Stimulated activated CD8-positive, alpha-beta memory T cell treated with anti-CD3 and anti-CD28 coated beads, Interleukin-12 subunit alpha, Interleukin-12 subunit beta, amount 100 ng/mL, for 24 hours (primary cell): ENCODE measurements around the gene NPBWR2.
"Not testable (repeated sequence)": the region's sequence is repeated elsewhere in the genome, so short reads cannot be mapped to it uniquely, and the experiment has no call there.

Experiments used
- DNase-seq: peaks from one replicate; pipeline ENCODE4 v3.0.0-alpha.2; 2020; ENCODE audit errors: extremely low read depth

NPBWR2 gene

DNA sequence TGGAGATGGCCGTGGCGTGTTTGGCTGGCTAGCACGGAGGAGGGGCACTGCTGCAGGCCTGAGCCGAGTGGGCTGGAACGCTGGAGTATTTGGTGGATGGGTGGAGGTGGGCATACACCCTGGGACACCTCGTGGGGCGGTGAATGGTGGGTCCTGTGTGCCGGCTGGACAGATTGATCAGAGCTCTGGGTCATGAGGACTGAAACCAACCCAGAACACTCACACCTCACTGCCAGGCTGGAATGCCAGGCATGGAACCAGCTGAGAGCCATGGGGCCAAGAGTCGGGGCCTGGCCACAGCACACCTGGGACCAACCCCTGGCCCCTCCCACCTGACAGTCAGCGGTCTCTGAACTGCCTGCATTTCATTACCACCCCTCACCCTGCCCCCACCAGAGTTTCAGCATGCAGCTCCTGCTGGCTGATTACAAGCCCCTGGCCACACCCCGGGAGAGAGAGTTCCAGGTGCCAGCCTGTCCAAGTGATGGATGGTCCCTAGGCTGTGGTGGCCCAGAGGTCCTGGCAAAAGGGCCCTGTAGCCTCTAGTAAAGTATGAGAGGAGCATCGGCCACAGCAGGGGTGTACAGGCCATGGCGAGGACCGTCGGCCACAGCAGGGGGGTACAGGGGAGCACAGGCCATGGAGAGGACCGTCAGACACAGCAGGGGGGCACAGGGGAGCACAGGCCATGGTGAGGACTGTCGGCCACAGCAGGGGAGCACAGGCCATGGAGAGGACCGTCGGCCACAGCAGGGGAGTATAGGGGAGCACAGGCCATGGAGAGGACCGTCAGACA is 3.3 kb downstream of the NPBWR2 start:
- DNase-seq = no peak

DNA sequence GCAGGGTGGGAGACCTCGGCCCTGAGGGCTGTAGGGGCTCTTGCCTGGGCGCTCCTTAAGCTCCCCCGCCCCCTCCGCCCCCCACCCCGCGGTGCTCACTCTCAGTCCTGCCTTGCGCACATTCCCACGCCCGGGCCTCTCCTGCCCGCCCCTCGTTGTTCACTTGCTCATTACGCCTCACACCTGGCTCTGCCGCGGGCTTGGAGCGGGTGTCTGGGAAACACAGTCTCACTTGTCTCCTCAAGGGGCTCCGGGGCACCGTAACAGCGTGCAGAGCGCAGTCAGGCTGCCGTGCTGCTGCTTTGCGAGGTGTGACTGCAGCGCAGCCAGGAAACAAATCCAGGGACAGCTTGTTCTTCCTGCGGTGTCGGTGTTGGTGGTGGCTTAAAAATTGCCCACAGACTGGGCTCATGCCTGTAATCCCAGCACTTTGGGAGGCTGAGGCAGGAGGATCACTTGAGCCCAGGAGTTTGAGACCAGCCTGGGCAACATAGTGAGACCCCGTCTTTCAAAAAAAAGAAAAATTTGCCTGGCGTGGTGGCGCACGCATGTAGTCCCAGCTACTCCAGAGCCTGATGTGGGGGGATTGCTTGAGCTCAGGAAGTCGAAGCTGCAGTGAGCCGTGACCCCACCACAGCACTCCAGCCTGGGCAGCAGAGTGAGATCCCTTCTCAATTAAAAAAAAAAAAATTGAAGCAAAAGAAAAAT is 4.6 kb downstream of the NPBWR2 start:
- DNase-seq = no peak

DNA sequence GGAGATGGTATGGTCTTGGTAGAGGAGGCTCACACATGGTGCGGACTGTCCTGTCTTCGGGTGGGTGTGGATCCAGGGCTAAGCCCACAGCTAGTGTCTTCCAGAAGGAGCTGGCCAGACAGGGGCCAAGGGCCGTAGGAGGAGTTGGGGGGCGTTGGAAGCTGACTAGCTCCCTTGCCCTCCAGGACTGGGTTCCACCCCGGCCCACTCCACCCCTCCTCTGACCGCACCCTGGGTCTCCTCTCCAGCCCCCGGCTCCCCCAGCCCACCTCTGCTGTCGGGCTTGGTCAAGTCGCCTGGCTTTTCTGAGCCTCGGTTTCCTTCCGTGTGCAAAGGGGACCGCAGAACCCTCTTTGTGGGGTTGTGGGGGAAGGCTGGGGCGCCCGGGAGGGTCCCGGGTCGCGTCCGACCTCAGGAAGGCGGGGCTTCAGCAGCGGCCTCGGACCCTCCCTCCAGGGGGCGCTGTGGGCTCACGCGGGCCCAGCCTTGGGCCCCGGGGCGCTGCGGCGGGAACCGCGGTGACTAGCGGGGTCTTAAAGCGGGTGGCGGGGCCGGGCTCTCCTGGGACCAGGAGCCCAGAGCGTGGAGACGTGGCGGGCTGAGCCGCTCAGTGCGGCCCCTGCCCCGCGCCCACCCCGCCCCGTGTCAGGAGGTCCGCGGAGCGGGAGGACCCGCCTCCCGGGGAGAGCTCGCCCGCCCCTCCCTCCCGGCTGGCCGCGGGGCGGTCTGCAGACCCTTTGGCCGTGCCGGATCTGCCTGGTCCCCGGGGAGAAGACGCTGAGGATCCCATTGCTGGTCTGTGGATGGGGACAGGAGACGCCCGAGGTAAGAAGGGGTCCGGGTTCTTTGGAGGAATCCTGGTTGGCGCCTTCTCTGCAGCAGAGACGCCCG is 5.4 kb downstream of the NPBWR2 start:
- DNase-seq = peak; percentile 36

DNA sequence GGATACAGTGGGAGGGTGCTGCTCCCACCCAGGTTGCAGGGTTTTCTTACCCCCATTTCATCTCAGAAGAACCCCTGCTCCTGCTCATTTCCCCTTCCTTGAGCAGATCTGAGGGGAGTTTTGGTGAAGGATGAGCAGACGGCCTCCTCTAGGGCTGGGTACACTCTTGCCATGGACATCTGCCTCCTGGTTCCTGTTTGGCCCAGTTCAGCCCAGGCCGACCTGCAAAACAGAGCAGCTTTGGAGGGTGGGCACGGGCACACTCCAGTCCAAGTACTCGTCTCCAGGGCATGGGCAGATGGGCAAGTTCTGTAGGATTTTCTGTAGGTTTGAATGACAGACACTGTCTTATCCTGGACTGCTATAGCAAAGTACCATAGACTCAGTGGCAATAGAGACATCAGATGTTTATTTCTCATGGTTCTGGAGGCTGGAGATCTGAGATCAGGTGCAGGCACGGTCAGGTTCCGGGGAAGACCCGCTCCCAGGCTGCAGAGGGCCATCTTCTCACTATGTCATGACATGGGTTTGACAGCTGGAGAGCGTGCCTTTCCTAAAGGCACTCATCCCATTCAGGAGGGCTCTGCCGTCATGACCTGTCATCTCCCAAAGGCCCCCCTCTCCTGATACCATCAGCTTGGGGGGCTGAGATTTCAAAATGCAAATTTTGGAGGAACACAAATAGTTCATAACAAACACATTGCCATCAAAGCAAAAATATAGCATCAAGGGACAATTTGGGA is 6.2 kb downstream of the NPBWR2 start:
- no peak for DNase-seq

DNA sequence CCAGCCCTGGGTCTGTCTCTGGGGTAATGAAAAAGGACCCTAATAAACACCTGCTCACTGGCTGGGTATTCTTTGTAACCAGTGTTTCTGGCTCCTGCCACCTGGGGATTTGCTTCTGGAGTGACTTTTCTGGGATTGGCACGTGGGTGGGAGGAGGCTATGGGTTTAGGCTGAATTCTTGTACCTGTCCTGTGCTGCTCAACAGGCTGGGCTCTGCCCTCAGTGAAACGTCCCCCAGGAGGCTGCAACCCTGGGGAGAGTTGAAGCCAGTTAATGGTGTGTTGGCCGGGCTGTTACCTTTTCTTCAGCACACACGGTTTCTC is 6.8 kb downstream of the NPBWR2 start:
- DNase-seq = no peak

DNA sequence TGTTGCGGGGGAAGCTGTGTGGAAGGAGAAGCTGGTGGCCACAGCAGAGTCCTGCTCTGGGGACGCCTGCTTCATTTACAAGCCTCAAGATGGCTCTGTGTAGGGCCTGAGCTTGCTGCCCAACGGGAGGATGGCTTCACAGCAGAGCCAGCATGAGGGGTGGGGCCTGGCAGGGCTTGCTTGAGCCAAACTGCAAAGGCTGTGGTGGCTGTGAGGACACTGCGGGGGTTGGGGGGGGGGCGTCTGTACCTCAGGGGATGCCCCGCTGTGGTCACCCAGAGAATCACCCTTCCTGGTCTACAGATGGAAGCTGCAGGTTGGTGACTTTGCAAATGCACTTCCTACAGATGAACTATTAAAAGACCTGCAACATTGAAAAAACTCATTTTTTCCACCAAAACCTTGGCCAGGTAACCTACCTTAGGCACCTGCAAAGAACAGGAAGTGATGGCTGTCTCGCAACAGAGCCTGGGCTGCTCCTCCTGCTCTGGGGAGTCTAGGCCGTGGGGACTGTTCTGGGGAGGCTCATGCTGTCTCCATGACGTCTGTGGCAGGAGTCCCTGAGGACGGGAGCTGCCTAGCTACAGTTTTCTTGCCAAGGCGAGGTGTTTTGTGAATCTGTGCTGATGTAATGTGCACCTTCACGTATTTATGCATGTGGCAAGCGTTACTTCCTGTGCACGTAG is 7.3 kb downstream of the NPBWR2 start:
- no peak for DNase-seq

DNA sequence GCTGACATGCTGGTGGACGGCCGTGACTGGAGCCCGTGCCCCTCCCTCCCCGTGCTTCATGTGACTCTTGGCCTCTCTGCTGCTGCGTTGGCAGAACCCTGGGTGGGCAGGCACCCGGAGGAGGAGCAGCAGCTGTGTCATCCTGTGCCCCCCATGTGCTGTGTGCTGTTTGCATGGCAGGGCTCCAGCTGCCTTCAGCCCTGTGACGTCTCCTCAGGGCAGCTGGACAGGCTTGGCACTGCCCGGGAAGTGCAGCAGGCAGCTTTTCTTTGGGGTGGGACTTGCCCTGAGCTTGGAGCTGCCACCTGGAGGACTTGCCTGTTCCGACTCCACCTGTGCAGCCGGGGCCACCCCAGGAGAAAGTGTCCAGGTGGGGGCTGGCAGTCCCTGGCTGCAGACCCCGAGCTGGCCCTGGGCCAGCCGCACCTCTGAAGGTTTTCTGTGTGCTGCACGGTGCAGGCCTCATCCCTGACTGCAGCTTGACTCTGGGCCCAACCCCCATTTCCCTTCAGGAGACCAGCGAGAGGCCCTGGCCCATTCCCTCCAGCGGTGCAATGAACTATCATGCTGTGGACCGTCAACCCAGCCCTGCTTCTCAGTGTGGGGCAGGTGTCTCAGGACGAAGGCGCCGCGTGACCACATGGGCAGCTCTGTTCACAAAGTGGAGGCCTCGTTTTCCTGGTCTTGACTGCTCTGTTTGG is 8.1 kb downstream of the NPBWR2 start:
- no peak for DNase-seq

DNA sequence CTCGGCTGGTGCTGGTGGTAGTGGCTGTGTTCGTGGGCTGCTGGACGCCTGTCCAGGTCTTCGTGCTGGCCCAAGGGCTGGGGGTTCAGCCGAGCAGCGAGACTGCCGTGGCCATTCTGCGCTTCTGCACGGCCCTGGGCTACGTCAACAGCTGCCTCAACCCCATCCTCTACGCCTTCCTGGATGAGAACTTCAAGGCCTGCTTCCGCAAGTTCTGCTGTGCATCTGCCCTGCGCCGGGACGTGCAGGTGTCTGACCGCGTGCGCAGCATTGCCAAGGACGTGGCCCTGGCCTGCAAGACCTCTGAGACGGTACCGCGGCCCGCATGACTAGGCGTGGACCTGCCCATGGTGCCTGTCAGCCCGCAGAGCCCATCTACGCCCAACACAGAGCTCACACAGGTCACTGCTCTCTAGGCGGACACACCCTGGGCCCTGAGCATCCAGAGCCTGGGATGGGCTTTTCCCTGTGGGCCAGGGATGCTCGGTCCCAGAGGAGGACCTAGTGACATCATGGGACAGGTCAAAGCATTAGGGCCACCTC is 8.8 kb downstream of the NPBWR2 start:
- no peak for DNase-seq

DNA sequence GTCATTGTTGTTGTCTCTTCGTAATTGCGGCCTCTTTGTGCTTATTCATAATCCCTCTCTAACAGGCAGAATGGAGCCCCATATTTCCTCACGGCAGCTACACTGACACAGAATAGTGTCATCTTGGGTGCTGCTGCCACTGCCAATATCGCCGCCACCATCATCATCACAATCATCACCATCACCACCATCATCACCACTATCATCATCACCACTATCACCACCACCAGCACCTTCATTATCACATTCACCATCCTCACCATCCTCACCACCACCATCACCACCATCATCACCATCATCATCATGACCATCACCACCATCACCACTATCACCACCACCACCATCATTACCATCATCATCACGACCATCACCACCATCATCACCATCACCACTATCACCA is 10.8 kb downstream of the NPBWR2 start:
- no peak for DNase-seq

DNA sequence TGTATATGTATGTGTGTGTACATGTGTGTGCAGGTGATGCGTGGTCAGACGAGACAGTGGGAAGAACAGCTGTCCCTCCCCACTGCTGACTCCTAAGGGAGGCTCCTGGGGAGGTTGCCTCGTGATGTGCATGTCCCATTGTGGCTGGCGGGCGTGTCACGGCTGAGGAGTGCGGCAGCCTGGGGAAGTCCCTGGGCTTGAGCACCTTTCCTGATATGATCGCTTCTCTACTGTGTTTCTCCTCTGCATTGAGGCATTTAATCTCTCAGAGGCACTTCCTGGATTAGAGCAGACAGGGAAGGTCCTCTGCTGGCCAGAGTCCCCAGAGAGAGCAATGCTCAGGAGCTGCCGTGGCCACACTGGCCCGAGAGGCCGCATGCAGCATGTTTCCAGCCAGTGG is 11.4 kb downstream of the NPBWR2 start:
- DNase-seq = no peak

DNA sequence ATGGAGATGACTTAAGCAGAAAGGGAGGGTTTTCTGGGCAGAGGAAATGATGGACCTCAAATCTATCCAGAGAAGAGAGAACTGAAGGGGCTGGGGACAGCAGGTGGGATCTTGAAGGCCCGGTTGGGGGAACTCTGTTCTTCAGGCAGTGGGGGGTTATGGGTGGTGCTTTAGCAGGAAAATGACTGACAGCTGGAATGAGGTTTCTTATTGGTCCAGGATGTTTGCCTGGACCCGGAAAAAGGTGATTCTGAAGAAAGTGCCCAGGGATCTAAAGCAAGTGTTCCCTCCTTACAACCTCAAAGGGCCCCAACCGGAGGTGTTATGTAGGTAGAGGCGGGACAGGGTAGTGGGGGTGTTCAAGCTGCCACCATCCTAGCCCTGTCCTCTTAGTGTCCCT is 11.9 kb downstream of the NPBWR2 start:
- DNase-seq = no peak

DNA sequence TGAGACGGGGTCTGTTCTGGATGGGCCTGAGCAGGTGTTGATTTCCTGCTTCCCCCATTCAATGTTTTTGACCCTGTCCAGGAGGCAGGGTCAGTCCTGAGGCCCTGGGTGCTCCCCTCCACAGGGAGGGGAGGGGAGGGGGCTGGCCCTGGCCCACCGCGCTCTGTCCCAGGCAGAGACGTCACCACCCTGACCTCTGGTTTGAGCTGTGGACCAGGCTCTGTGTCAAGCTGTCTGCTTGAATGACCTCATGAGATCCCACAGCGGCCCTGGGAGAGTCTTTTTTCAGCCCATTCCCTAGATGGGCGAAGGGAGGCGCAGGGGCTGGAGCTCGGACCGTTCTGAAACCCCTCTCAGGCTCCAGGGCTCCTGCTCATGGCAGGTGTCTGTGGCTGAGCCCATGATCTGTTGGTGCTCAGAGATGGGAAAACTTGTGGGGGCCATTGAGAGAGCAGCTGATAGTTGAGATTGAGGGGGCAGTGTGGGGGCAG is 14.3 kb downstream of the NPBWR2 start:
- no peak for DNase-seq

DNA sequence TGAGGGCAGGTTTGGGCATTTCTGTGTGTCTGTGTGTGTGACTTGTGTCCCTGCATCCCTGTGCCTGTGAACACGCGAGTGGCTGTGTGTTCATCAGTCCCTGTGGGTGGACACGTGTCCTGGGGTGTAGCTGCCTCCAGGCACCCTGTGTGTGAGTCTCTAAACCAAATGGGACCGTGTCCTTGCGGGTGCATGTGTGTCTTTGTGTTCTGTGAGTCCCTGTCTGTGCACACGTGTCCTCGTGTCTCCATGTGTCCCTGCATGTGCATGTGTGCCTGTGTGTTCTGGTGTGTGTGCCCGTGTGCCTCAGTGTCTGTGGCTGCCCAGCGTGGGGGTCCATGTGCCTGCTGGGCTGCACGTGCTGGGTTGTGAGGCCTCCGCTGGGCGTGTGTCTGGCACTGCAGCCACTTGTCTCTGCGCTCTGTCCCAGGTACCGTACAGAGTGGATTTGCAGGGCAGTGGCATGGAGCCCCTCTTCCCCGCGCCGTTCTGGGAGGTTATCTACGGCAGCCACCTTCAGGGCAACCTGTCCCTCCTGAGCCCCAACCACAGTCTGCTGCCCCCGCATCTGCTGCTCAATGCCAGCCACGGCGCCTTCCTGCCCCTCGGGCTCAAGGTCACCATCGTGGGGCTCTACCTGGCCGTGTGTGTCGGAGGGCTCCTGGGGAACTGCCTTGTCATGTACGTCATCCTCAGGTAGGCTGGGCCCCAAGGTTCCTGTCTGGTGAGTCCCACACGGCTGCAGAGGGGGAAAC is 14.9 kb downstream of the NPBWR2 start:
- no peak for DNase-seq

DNA sequence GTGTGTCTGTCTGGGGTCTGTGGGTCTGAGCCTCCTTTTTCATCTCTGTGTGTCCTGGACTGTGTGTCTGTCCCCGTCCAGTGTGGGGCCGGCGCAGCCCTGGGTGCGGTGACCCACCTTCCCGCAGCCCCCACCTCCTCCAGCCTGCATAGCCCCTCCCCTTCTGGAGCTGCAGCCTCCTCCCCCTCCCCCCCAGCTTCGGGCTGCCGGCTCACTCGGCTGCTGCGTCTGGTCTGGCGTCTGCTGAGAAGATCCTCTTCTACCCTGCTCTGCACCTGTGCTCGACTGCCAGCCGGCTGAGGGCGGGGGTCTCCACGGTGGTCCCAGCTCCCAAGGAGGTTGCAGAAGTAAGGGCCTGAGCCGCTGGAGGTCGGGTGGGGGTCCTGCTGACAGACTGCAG is 15.6 kb downstream of the NPBWR2 start:
- no peak for DNase-seq

DNA sequence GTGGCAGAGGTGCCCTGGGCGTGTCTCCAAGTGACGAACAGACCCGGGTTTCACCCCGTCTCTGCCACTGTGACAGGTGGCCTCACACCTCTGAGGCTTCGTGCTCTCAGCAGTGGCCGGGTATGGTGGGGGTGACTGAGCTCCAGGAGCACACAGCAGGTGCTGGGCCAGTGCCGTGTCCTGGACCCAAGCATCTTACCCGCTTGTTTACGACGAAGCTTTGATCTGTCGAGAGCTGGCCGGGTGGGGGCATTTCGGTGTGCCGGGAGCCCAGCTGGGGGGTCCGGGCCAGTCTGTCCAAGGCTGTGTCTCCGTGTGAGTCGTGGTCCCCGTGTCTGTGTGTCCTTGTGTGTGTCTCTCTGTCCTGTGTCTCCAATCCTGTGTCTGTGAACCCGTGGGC is 16.0 kb downstream of the NPBWR2 start:
- no peak for DNase-seq

DNA sequence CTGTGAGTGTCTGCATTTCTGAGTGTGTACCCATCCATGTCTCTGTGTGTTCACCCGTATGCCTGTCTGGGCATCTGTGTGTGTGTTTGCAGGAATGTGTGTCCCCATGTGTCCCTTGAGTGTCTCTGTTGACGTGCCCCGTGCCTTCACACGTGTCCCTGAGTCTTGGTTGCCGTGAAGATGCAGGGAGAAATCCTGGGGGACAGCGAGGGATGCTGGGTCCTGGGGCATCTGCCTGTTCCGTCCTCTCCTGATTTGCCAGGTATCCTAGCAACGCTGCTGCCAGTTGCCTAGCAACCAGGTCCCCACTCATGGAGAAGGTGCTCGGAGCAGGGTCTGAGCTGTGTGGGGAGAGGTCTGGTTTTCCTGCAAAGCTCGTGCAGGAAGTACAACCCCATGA is 17.2 kb downstream of the NPBWR2 start:
- DNase-seq = no peak

DNA sequence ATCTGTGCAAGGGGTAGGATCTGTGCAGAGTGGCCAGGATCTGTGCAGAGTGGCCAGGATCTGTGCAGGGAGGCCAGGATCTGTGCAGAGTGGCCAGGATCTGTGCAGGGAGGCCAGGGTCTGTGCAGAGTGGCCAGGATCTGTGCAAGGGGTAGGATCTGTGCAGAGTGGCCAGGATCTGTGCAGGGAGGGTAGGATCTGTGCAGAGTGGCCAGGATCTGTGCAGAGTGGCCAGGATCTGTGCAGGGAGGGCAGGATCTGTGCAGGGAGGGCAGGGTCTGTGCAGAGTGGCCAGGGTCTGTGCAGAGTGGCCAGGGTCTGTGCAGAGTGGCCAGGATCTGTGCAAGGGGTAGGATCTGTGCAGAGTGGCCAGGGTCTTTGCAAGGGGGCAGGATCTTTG is 18.8 kb downstream of the NPBWR2 start:
- not testable (repeated sequence) for DNase-seq

DNA sequence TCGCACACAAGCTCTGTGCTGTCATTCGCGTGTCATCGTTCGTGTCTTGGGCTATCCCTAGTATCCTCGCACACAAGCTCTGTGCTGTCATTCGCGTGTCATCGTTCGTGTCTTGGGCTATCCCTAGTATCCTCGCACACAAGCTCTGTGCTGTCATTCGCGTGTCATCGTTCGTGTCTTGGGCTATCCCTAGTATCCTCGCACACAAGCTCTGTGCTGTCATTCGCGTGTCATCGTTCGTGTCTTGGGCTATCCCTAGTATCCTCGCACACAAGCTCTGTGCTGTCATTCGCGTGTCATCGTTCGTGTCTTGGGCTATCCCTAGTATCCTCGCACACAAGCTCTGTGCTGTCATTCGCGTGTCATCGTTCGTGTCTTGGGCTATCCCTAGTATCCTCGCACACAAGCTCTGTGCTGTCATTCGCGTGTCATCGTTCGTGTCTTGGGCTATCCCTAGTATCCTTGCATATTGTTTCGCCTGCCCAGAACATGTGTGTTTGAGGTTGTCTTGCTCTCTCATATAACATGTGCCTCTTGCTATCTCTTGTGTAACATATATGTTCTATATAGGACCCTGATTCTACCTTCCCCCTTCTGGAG is 20.0 kb downstream of the NPBWR2 start:
- not testable (repeated sequence) for DNase-seq

DNA sequence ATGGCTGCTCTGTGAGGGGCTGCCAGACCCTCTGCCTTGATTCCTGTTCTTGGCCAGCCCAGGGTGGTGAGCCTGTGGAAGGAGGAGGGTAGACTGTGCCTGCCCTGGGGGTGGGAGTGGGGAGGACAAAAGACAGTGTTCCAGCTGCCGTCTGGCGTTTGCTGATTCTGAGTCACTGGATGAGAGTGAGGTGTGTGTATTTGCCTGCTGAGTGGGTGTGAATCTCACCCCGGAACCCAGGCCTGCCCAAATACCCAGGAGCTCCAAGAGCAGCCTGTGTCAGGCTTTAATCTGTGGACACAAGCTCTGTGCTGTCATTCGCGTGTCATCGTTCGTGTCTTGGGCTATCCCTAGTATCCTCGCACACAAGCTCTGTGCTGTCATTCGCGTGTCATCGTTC is 20.6 kb downstream of the NPBWR2 start:
- no peak for DNase-seq
